SK-N-SH treated with all-trans-retinoic acid at 6 μM for 48 hours (cell line): Measurements from ENCODE around the gene SF3B6.

Experiments
- ATAC-seq: fragments of 200-7000 bp; cut with Tn5 transposase; 3 replicates; pipeline ENCODE4 v1.9.1; 2020; ENCODE audit warnings: mild to moderate bottlenecking, moderate library complexity
- BACH2 ChIP-seq: fragments of 250-450 bp; sonication (Bioruptor Pico); IDR thresholded peaks from 2 replicates; pipeline ENCODE4 v1.9.0; 2021; ENCODE audit warnings: mild to moderate bottlenecking, borderline replicate concordance
- CSDC2 ChIP-seq: fragments of 250-450 bp; sonication (Bioruptor Pico); IDR thresholded peaks from 2 replicates; pipeline ENCODE4 v1.5.0; 2020; ENCODE audit warnings: mild to moderate bottlenecking, moderate library complexity
- ESRRG ChIP-seq: fragments of 250-450 bp; sonication (Bioruptor Pico); IDR thresholded peaks from 2 replicates; pipeline ENCODE4 v1.6.1; 2021; ENCODE audit warnings: mild to moderate bottlenecking
- GLIS3 ChIP-seq: fragments of 250-450 bp; sonication (Bioruptor Pico); IDR thresholded peaks from 2 replicates; pipeline ENCODE4 v1.5.0; 2020; ENCODE audit warnings: mild to moderate bottlenecking, moderate library complexity
- ISL1 ChIP-seq: fragments of 250-450 bp; sonication (Bioruptor Pico); IDR thresholded peaks from 2 replicates; pipeline ENCODE4 v2.1.2; 2022; ENCODE audit warnings: mild to moderate bottlenecking, moderate library complexity
- PPARA ChIP-seq: fragments of 250-450 bp; sonication (Bioruptor Pico); IDR thresholded peaks from 2 replicates; pipeline ENCODE4 v1.5.0; 2020; ENCODE audit warnings: mild to moderate bottlenecking, borderline replicate concordance
- RARB ChIP-seq: fragments of 250-450 bp; sonication (Bioruptor Pico); IDR thresholded peaks from 2 replicates; pipeline ENCODE4 v1.8.0; 2021; ENCODE audit warnings: mild to moderate bottlenecking, moderate library complexity
- TCF4 ChIP-seq: fragments of 250-450 bp; sonication (Bioruptor Pico); IDR thresholded peaks from 2 replicates; pipeline ENCODE4 v1.8.0; 2021; ENCODE audit warnings: mild to moderate bottlenecking, moderate library complexity, borderline replicate concordance
- ZC3H10 ChIP-seq: fragments of 250-450 bp; sonication (Bioruptor Pico); IDR thresholded peaks from 2 replicates; pipeline ENCODE4 v1.5.1; 2021; ENCODE audit warnings: mild to moderate bottlenecking, moderate library complexity
- ZFP3 ChIP-seq: fragments of 250-450 bp; sonication (Bioruptor Pico); IDR thresholded peaks from 2 replicates; pipeline ENCODE4 v1.5.0; 2020; ENCODE audit warnings: mild to moderate bottlenecking, moderate library complexity
- ZFP30 ChIP-seq: fragments of 450-650 bp; formaldehyde crosslinking; IDR thresholded peaks from 2 replicates; pipeline ENCODE4 v1.5.0; 2022; ENCODE audit warnings: mild to moderate bottlenecking, moderate library complexity
- ZNF565 ChIP-seq: fragments of 450-650 bp; formaldehyde crosslinking; conservative IDR thresholded peaks from 2 replicates; pipeline ENCODE4 v1.5.0; 2020; ENCODE audit warnings: low read depth, mild to moderate bottlenecking, moderate library complexity
- ZNF70 ChIP-seq: fragments of 450-650 bp; formaldehyde crosslinking; IDR thresholded peaks from 2 replicates; pipeline ENCODE4 v1.5.0; 2020; ENCODE audit warnings: mild to moderate bottlenecking, moderate library complexity
- ZNF8 ChIP-seq: fragments of 450-650 bp; formaldehyde crosslinking; IDR thresholded peaks from 2 replicates; pipeline ENCODE4 v1.5.0; 2020; ENCODE audit warnings: mild to moderate bottlenecking, moderate library complexity
- TF ChIP-seq, protein P1 (sequence below): fragments of 250-450 bp; sonication (Bioruptor Pico); IDR thresholded peaks from 2 replicates; pipeline ENCODE4 v1.8.0; 2020; ENCODE audit warnings: mild to moderate bottlenecking, moderate library complexity, borderline replicate concordance
- TF ChIP-seq, protein P2 (sequence below): fragments of 250-450 bp; sonication (Bioruptor Pico); IDR thresholded peaks from 2 replicates; pipeline ENCODE4 v1.5.1; 2021; ENCODE audit warnings: mild to moderate bottlenecking, moderate library complexity
- TF ChIP-seq, protein P3 (sequence below): fragments of 250-450 bp; sonication (Bioruptor Pico); IDR thresholded peaks from 2 replicates; pipeline ENCODE4 v1.5.0; 2020; ENCODE audit warnings: mild to moderate bottlenecking, moderate library complexity
- TF ChIP-seq, protein P4 (sequence below): fragments of 250-450 bp; sonication (Bioruptor Pico); IDR thresholded peaks from 2 replicates; pipeline ENCODE4 v1.8.0; 2021; ENCODE audit warnings: low read depth, mild to moderate bottlenecking, moderate library complexity, borderline replicate concordance
- TF ChIP-seq, protein P5 (sequence below): fragments of 250-450 bp; sonication (Bioruptor Pico); IDR thresholded peaks from 2 replicates; pipeline ENCODE4 v1.5.1; 2020; ENCODE audit warnings: low read depth, mild to moderate bottlenecking, moderate library complexity

The SF3B6 gene

DNA sequence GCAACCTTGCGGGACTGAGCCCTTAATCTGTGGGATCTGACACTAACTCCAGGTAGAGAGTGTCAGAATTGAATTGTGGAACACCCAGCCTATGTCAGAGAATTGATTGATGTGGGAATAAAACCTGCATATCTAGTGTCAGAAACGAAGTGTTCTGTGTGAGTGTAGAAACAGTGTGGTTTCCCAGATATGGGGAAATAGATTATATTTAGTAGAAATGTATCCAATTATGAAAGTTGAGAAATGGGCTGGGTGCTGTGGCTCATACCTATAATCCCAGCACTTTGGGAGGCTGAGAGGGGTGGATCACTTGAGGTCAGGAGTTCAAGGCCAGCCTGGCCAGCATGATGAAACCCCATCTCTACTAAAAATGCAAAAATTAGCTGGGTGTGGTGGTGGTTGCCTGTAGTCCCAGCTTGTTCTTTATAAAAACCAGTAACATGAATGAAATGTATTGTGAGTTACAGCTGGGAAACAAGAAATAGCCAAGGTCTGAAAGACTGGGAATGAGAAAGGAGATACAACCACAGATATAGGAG lies 12.8 kb upstream of the SF3B6 start:
- TF ChIP-seq ZNF70 (no peak), RARB (CRISPR knock-in tag) (no peak), PPARA (CRISPR knock-in tag) (no peak)
- ATAC-seq = no peak

DNA sequence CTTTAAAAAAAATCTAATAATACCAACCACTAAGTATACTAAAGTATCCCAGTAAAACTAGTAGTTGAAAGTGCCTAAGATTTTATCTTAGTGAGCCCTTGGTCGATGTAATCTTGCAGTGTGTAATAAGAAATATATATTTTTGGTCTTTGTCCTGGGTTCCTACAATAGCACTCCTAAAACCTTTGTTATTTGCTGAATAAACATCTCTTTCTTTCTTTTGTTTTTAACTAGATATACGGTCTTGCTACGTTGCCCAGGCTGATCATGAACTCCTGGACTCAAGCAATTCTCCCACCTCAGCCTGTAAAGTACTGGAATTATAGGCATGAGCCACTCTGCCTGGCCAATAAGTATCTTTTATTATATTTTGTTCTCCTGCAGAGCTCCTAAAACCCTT lies 10.9 kb upstream of the SF3B6 start:
- TF ChIP-seq RARB (CRISPR knock-in tag) (no peak), ZC3H10 (CRISPR knock-in tag) (no peak), PPARA (CRISPR knock-in tag) (no peak), ISL1 (CRISPR knock-in tag) (no peak), ZFP3 (CRISPR knock-in tag) (no peak), CSDC2 (CRISPR knock-in tag) (no peak)
- TF ChIP-seq, protein P1, sequence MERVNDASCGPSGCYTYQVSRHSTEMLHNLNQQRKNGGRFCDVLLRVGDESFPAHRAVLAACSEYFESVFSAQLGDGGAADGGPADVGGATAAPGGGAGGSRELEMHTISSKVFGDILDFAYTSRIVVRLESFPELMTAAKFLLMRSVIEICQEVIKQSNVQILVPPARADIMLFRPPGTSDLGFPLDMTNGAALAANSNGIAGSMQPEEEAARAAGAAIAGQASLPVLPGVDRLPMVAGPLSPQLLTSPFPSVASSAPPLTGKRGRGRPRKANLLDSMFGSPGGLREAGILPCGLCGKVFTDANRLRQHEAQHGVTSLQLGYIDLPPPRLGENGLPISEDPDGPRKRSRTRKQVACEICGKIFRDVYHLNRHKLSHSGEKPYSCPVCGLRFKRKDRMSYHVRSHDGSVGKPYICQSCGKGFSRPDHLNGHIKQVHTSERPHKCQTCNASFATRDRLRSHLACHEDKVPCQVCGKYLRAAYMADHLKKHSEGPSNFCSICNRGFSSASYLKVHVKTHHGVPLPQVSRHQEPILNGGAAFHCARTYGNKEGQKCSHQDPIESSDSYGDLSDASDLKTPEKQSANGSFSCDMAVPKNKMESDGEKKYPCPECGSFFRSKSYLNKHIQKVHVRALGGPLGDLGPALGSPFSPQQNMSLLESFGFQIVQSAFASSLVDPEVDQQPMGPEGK = no peak
- TF ChIP-seq, protein P2, sequence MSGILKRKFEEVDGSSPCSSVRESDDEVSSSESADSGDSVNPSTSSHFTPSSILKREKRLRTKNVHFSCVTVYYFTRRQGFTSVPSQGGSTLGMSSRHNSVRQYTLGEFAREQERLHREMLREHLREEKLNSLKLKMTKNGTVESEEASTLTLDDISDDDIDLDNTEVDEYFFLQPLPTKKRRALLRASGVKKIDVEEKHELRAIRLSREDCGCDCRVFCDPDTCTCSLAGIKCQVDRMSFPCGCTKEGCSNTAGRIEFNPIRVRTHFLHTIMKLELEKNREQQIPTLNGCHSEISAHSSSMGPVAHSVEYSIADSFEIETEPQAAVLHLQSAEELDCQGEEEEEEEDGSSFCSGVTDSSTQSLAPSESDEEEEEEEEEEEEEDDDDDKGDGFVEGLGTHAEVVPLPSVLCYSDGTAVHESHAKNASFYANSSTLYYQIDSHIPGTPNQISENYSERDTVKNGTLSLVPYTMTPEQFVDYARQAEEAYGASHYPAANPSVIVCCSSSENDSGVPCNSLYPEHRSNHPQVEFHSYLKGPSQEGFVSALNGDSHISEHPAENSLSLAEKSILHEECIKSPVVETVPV = no peak
- ATAC-seq = no peak

DNA sequence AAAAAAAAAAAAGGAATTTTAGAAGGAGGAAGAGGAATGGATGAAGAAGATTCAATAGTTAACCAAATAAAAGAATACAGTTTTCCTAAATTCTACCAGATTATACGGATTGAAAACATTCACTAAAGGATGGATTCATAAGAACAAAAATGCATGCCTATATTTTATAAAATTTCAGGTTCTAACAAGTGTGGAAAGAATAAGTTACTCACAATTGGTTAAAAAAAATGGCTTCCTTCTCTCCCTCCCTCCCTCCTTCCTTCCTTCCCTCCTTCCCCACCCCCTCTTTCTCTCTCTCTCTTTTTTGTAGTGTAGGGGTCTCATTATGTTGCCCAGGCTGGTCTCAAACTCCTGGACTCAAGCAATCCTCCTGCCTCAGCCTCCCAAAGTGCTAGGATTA lies 10.1 kb upstream of the SF3B6 start:
- TF ChIP-seq, protein P3, sequence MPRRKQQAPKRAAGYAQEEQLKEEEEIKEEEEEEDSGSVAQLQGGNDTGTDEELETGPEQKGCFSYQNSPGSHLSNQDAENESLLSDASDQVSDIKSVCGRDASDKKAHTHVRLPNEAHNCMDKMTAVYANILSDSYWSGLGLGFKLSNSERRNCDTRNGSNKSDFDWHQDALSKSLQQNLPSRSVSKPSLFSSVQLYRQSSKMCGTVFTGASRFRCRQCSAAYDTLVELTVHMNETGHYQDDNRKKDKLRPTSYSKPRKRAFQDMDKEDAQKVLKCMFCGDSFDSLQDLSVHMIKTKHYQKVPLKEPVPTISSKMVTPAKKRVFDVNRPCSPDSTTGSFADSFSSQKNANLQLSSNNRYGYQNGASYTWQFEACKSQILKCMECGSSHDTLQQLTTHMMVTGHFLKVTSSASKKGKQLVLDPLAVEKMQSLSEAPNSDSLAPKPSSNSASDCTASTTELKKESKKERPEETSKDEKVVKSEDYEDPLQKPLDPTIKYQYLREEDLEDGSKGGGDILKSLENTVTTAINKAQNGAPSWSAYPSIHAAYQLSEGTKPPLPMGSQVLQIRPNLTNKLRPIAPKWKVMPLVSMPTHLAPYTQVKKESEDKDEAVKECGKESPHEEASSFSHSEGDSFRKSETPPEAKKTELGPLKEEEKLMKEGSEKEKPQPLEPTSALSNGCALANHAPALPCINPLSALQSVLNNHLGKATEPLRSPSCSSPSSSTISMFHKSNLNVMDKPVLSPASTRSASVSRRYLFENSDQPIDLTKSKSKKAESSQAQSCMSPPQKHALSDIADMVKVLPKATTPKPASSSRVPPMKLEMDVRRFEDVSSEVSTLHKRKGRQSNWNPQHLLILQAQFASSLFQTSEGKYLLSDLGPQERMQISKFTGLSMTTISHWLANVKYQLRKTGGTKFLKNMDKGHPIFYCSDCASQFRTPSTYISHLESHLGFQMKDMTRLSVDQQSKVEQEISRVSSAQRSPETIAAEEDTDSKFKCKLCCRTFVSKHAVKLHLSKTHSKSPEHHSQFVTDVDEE (CRISPR knock-in tag) = no peak
- TF ChIP-seq BACH2 (CRISPR knock-in tag) (no peak), PPARA (CRISPR knock-in tag) (no peak), CSDC2 (CRISPR knock-in tag) (no peak), ZNF8 (CRISPR knock-in tag) (no peak), ZFP3 (CRISPR knock-in tag) (no peak), ZC3H10 (CRISPR knock-in tag) (no peak), TCF4 (CRISPR knock-in tag) (no peak), ZNF565 (CRISPR knock-in tag) (no peak), ZFP30 (no peak), ESRRG (CRISPR knock-in tag) (no peak), GLIS3 (CRISPR knock-in tag) (no peak)
- TF ChIP-seq, protein P4, sequence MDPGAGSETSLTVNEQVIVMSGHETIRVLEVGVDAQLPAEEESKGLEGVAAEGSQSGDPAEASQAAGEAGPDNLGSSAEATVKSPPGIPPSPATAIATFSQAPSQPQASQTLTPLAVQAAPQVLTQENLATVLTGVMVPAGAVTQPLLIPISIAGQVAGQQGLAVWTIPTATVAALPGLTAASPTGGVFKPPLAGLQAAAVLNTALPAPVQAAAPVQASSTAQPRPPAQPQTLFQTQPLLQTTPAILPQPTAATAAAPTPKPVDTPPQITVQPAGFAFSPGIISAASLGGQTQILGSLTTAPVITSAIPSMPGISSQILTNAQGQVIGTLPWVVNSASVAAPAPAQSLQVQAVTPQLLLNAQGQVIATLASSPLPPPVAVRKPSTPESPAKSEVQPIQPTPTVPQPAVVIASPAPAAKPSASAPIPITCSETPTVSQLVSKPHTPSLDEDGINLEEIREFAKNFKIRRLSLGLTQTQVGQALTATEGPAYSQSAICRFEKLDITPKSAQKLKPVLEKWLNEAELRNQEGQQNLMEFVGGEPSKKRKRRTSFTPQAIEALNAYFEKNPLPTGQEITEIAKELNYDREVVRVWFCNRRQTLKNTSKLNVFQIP (CRISPR knock-in tag) = no peak
- TF ChIP-seq, protein P5, sequence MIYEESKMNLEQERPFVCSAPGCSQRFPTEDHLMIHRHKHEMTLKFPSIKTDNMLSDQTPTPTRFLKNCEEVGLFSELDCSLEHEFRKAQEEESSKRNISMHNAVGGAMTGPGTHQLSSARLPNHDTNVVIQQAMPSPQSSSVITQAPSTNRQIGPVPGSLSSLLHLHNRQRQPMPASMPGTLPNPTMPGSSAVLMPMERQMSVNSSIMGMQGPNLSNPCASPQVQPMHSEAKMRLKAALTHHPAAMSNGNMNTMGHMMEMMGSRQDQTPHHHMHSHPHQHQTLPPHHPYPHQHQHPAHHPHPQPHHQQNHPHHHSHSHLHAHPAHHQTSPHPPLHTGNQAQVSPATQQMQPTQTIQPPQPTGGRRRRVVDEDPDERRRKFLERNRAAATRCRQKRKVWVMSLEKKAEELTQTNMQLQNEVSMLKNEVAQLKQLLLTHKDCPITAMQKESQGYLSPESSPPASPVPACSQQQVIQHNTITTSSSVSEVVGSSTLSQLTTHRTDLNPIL = no peak
- TF ChIP-seq, protein P1 = no peak
- no peak for ATAC-seq
